Fibroblast of pulmonary artery (primary cell): Measurements from ENCODE around the gene GPSM3.

Experiments used
- DNase-seq: peaks from one replicate; pipeline ENCODE4 v3.0.0-alpha.2; 2010; ENCODE audit warnings: low read depth
- H3K4me3 ChIP-seq: replicated peaks from 2 replicates; pipeline ENCODE4 v1.5.1; 2011; ENCODE audit warnings: low read depth, mild to moderate bottlenecking, control low read depth, low read length, moderate library complexity
- TF ChIP-seq, protein P1 (sequence below): IDR thresholded peaks from 2 replicates; pipeline ENCODE4 v1.5.1; 2011; ENCODE audit warnings: mild to moderate bottlenecking, control low read depth, low read length, inconsistent platforms; ENCODE audit errors: missing control alignments

GPSM3 gene

DNA sequence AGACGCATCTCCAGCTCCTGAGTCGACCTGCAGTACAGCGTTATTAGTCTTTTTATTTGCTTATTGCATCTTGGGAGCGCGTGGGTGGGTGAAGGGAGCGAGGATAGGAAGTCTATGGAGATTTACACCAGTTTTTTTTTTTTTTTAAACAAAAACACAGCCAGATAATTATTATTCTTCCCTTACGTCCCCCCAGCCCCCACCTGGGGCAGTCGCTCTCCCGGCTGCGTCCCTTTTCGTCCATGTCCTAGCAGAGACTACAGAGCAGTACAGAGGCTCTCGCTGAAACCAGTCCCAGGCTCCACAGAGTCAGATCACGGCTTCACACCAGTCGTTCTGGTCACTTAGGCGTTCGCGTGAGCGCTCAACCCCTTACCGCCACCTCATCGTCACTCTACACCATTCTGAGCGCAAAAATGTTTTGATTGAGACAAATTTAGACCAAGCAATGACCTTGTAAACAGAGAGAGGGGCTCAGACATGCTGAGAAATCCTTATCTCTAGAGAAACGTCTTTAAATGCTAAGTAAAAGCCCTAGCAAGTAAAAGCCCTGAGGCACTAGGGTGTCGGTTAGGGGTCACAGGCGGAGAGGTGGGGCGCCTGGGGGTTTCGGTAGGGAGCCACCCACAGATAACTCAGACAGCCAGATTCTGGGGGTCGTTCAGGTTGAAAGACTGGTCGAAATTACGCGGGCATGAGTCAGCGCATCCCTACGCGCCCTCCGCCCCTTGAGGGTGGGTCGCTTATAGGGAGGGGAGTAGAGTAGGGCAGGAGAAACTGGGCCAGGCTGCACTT lies 39.5 kb downstream of the GPSM3 start:
- TF ChIP-seq, protein P1, sequence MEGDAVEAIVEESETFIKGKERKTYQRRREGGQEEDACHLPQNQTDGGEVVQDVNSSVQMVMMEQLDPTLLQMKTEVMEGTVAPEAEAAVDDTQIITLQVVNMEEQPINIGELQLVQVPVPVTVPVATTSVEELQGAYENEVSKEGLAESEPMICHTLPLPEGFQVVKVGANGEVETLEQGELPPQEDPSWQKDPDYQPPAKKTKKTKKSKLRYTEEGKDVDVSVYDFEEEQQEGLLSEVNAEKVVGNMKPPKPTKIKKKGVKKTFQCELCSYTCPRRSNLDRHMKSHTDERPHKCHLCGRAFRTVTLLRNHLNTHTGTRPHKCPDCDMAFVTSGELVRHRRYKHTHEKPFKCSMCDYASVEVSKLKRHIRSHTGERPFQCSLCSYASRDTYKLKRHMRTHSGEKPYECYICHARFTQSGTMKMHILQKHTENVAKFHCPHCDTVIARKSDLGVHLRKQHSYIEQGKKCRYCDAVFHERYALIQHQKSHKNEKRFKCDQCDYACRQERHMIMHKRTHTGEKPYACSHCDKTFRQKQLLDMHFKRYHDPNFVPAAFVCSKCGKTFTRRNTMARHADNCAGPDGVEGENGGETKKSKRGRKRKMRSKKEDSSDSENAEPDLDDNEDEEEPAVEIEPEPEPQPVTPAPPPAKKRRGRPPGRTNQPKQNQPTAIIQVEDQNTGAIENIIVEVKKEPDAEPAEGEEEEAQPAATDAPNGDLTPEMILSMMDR: no peak
- DNase-seq: peak; percentile 29
- H3K4me3 ChIP-seq: peak overlapping the region; percentile 96

DNA sequence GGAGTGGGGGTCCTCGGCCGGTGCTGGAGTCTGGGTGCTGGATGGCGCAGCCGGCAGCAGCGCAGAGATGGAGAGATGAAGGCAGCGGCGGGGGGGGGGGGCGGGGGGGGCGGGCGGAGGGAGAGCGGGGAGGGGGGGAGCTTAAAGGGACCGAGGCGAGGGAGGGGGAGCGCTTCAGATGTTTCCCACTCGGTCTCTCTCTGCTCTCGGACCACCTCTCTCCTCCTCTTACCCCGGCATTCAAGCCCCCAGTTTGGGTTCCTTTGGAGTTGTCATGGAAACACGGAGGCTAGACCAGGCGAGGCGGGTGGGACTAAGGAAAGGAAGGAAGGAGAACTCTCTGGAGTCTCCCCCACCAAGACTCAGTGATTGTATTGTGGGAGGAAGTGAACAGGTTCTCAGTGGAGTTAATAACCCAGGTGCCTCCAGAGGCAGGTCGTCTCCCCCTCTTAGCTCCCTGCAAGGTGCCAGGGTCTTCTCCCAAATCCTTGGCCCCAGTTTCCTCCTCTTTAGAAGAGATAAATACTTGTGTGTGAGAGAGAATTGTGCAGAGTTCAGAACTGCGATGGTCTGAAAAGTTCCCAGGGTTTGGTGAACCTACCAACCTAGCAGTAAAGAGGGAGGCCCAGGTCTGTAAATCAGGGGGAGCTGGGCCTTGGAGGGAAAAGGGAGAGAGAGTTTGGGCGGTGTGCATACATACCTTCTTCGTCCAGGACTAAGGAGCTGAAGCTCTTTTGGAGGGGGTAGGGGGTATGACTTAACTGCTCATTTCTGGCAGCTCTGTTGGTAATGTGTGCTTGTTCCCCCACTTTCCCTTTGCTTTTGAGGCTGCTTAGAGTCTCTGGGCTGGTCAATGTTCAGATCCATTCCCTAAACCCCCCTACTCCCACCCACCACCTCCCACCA lies 40.3 kb downstream of the GPSM3 start, which contains the start of gene PRRT1:
TSS of gene PRRT1 (minus strand) at position 77 of the 906 bp plus-strand sequence. CDS start 112 bp downstream, outside the sequence.
- H3K4me3 ChIP-seq: peak within 1 kb of the TSS; percentile 96
- TF ChIP-seq, protein P1: no peak

DNA sequence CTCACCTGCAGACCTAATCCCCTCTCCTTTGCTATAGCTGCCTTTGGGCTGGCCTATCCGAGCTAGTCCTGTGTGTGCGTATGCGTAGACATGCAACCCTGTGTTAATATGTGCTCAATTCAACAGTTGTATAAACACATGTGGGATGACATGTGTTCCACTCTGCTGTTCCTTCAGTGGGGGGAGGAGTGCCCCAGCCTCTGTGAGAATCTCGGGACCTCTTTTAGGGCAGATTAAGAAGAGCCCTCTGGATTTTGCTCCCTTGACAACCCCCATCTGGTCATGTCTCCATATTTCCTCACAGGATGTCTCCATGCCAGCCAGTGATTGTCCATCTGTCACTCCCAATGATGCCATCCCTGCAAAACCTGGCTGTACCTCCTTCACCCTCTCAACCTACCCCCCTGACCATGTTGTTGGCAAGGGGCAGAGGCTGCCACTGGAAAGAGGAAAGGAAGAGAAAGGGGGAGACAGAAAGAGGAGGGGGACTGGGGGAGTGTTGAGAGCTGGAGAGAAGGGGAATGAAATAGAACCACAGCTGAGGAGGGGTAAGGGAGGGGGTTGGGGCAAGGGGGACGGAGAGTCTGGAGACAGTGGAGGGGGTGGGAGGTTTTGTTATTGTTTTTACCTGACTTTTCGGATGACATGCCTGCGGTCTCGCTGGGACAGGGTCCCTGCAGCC lies 41.1 kb downstream of the GPSM3 start:
- peak overlapping the region; percentile 96 for H3K4me3 ChIP-seq
- TF ChIP-seq, protein P1: no peak
- no peak for DNase-seq

More for the DNA sequence above, 40.3 kb downstream of the GPSM3 start, which contains the start of gene PRRT1:
- DNase-seq: no peak

DNA sequence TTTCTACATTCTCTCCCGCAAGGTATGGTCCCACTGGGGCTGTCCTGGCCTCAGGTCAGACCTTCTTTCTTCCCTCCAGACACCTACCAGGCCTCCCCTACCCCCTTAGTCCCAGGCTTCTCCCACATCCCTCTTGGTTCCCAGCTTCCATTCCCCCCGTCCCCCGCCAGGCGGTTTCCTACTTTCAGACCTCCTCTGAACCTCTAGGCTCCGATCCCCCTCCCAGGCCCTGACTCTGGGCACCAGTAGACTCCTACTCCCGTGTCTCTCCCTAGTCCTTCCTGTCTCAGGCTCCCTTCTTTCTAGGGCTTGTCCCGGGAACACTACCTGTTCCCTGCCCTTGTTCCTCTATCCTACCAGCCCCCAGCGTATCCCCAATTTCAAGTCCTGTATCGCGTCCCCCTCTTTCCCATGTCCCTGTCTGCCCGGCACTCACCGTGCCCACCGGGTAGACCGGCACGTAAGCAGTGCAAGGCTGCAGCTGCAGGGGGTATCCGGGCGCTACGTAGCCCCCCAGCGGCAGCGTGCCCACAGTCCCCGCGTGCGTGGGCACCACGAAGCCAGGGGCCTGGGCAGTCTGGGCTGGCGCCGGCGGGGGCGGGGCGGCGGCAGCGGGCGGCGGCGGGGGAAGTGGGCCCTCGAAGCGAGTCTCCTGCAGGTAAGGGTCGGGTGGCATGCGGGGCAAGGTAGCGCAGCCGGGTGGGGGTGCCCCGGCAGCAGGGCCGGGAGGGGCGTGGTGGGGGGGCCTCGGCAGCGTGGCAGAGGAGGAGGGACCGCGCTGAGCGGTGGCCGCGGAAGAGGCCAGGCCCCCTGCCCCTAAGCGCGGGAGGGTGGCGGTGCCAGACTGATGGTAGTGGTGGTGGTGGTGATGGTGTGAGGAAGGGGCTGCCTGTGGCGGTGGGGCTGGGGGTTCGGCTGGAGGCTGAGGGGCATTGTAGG lies 42.2 kb downstream of the GPSM3 start:
- TF ChIP-seq, protein P1: no peak
- no peak for DNase-seq
- no peak overlapping the region for H3K4me3 ChIP-seq

DNA sequence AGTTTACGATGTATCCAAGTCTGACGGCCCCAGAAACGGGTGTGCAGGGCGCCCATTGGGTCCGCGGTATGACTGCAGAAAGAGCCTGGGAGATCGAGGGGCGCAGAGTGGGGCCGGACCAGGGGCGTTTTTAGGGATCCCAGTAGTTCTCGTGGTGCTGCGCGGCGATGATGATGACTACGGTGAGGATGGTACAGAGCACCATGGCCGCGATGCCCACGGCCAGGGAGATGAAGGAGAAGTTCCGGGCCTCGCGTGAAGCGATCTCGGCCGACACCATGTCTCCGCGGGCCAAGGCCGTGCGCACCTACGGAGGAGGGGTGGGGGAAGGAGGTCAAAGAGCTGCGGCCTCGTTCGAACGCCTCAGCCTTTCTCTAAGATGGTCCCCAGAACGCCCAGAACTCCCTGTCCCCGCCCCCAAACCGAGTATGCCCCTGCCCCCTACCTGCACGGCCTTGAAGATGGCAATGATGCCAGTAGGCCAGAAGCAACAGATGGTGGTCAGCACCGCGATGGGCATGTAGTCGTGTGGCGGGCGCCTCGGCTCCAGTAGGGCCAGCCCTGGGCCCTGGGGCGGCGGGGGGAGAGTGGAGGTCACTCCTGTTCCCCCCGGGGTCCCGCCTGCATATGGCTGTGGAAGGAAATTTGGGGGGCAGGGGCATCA lies 43.2 kb downstream of the GPSM3 start:
- no peak for DNase-seq
- no peak overlapping the region for H3K4me3 ChIP-seq
- TF ChIP-seq, protein P1: no peak
